ENCODE data around the gene ARF3.

GRCh38 chr12:48982397-48983080 is 25.3 kb upstream of the ARF3 start:
- TF ChIP-seq SUZ12 (IDR thresholded peaks at IDR 0.05): no peak
- no peak for TF ChIP-seq NFRKB (IDR thresholded peaks at IDR 0.05)
- TF ChIP-seq SP1 (IDR thresholded peaks at IDR 0.05): no peak
- TF ChIP-seq FOXA1 (IDR thresholded peaks at IDR 0.05): no peak
- no peak for TF ChIP-seq ZNF384 (IDR thresholded peaks at IDR 0.05)
- TF ChIP-seq CTBP1 (IDR thresholded peaks at IDR 0.05; ENCODE audit: borderline replicate concordance): no peak
- TF ChIP-seq FOXM1 (IDR thresholded peaks at IDR 0.05; ENCODE audit: borderline replicate concordance): no peak

All from HEK293T (cell line).